Right forelimb (tissue), 1 donor: ENCODE data around the gene MIPEP.
A peak's percentile ranks its signal among the peaks of the same experiment; 100 is the strongest.
"Not testable (repeated sequence)": the region's sequence is repeated elsewhere in the genome, so short reads cannot be mapped to it uniquely, and the experiment has no call there.

Experiments
- DNase-seq: peaks from one replicate; pipeline ENCODE4 v3.0.0-alpha.2; 2018

MIPEP gene

GRCh38 chr13:23888658-23889614, at the start of gene MIPEP:
TSS of gene MIPEP (minus strand) at chr13:23889400. CDS start at chr13:23889320, 80 bp downstream.
- DNase-seq: peak; percentile 99

- no peak for DNase-seq
These were observed 45.3 kb upstream of the MIPEP start for GRCh38 chr13:23934520-23934919.

- DNase-seq: no peak
These were observed 39.8 kb upstream of the MIPEP start for GRCh38 chr13:23928985-23929384.

- DNase-seq: no peak
These were observed 33.8 kb upstream of the MIPEP start for GRCh38 chr13:23923031-23923430.

- DNase-seq: no peak
These were observed 33.1 kb upstream of the MIPEP start for GRCh38 chr13:23922005-23922932.

GRCh38 chr13:23921451-23921888, 32.3 kb upstream of the MIPEP start:
- no peak for DNase-seq

GRCh38 chr13:23919006-23919405, 29.8 kb upstream of the MIPEP start:
- DNase-seq: no peak

- DNase-seq: no peak
These were observed 29.0 kb upstream of the MIPEP start for GRCh38 chr13:23918208-23918607.

- DNase-seq: no peak
These were observed 26.1 kb upstream of the MIPEP start for GRCh38 chr13:23915308-23915707.

- no peak for DNase-seq
These were observed 23.3 kb upstream of the MIPEP start for GRCh38 chr13:23912469-23912868.

GRCh38 chr13:23909606-23910005, 20.4 kb upstream of the MIPEP start:
- no peak for DNase-seq

- no peak for DNase-seq
These were observed 16.6 kb upstream of the MIPEP start for GRCh38 chr13:23905766-23906165.

GRCh38 chr13:23903906-23904280, 14.7 kb upstream of the MIPEP start:
- DNase-seq: no peak

GRCh38 chr13:23902975-23903905, 14.0 kb upstream of the MIPEP start:
- DNase-seq: no peak

- DNase-seq: no peak
These were observed 12.2 kb upstream of the MIPEP start for GRCh38 chr13:23901365-23901764.

GRCh38 chr13:23899555-23899954, 10.4 kb upstream of the MIPEP start:
- DNase-seq: no peak

GRCh38 chr13:23898101-23898500, 8.9 kb upstream of the MIPEP start:
- no peak for DNase-seq

- not testable (repeated sequence) for DNase-seq
These were observed 8.3 kb upstream of the MIPEP start, which contains the start of gene C1QTNF9B for GRCh38 chr13:23897452-23897919. TSS of gene C1QTNF9B (minus strand) at chr13:23897502.

- not testable (repeated sequence) for DNase-seq
These were observed 5.5 kb upstream of the MIPEP start for GRCh38 chr13:23894746-23895145.

- not testable (repeated sequence) for DNase-seq
These were observed 4.6 kb upstream of the MIPEP start for GRCh38 chr13:23893791-23894190.

- no peak for DNase-seq
These were observed 711 bp upstream of the MIPEP start for GRCh38 chr13:23889615-23890607.
